Stimulated activated CD8-positive, alpha-beta memory T cell treated with anti-CD3 and anti-CD28 coated beads, Interleukin-7, amount 100 ng/mL, for 1 hour (primary cell): Measurements from ENCODE around the gene CACNA2D3.

ENCODE experiments used
- DNase-seq, 2 donors: peaks; one replicate each; pipeline ENCODE4 v3.0.0-alpha.2; 2020; ENCODE audit warnings: low read depth in 2 of 2

Gene CACNA2D3

DNA sequence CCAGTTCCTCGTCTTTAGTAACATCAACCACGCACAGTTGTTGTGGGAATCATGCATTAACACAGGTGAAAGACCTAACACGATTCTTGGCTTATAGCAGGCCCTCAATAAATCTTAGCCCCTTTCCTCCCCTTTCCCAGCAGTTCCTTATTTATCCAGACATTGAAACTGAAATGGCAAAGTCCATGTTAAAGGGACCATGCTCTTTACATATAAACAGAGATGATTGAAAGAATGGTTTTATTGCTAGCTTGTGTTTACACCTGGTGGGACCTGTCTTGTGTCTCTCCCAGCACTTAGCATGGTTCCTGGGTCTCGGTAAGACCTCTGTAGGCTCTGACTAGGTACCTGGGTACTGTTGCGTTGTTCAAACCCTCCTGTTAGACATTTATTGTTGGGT lies 553.7 kb downstream of the CACNA2D3 start:
- DNase-seq, result no peak

DNA sequence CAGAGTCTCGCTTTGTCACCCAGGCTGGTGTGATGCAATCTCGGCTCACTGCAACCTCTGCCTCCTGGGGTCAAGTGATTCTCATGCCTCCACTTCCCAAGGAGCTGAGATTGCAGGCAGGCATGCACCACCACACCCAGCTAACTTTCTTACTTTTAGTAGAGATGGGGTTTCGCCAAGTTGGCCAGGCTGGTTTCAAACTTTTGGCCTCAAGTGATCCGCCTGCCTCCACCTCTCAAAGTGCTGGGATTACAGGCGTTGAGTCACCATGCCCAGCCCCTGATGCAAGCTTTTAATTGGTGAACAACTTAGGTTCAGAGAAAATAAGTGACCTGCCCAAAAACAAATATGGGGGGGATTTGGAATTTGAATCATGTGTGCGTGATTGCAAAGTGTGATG lies 559.4 kb downstream of the CACNA2D3 start:
- no peak for DNase-seq

DNA sequence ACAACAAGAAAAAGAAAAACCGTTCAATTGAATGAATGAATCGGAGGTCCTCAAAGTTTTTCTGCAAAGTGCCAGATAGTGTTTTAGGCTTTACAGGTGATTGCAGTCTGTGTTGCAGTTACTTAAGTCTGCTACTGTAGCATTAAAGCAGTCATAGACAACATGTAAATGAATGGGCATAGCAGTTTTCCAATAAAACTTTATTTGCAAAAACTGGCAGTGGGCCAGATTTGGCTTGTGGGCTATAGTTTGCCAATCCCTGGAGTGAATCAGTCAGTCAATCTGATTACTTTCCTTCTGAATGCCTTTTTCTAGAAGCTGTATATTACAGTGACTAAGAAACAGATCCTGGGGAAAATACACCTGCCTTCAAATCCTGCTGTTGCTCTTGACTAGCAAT lies 562.9 kb downstream of the CACNA2D3 start:
- DNase-seq, result no peak

DNA sequence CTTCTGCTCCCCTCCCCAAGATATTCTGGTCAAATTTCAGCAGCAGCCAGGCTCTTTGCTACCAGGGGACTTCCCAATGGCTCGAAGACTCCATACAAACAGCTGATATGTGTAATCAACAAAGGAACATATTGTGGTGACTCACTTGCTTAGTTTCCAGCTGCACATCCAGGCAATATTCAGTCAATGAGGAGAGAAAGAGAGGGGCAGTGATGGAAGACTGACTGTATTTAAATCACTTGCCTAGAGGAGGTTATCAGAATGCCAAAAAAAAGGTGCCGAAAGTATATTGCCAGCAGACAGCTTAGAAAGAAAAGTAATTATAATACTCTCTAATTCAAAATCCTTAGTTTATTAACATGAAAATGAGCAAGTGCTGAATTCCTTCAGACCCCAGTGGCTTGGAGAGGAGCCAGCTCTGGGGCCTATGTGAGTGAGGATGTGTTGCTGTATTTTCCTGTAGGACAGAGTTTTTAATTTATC lies 569.0 kb downstream of the CACNA2D3 start:
- DNase-seq, result no peak

DNA sequence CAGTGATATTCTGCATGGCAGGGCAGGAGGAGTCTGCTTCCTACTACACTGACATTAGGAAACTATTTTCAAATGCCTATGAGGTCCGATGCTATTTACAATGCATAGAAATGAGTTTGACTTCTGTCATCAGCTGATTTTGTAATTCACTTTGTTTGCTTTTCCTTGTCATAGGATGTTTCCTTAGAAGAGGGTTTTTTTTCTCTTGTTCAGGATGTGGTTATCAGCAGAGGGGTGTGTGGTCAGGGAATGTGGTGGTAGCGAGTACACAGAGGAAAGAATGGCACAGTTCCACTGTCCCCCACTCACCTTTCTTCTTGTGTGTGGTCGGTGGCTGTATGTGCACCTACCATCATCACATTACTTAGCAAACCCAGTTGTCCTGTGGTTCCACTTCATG lies 574.0 kb downstream of the CACNA2D3 start:
- DNase-seq, result no peak

DNA sequence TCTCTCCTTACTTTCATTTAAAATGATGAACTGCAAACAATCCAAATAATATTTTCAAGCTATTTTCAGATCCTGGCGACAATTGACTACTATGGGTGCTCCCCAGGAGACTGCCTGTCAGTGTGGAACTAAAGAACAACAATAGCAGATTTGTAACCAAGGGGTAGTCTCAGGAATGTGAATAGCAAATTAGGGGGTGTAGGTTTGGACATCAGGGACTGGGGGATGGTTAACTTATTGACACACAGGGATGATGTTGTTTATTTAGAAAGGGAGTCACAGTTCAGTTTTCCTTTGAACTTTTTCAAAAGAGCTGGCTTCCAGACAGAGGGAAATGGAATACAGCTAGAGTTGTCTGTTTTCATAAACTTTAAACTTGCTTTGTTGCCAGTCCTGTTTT lies 575.7 kb downstream of the CACNA2D3 start:
- no peak for DNase-seq

DNA sequence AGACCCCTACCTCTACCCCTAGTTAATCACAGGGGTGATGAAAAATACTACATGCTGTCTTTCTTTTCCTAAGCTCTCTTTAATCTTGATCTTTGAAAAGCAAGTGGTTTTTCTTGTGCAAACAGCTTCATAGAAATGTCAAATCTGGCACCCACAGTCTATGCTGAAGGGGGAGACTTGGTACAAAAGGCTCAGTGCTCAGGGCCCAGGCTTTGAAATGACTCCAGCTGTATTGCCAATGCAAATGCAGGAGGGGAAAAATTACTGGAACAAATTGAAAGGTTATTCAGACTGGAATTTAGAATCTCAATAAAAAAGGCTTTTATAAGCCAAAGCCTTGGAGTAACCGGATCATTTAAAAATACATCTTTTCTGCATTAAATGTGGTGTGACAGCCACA lies 581.6 kb downstream of the CACNA2D3 start:
- no peak for DNase-seq

DNA sequence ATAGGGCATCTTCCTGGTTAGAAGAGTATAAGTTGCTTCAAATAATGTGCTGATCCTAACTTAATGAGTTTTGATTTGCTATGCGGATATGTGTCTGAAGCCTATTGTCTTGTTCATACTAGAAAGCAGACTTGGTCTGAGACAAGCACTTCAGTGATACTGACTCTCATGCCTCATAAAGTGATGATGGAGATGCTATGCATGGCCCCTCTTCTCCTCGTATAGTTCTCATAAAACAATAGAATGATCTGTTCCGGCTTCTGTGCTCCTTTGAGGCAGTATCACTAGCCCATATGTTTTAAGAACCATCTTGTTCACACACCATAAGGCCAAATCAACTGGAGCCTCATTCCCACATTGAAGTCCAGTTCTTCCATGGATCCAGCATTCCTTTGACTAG lies 583.4 kb downstream of the CACNA2D3 start:
- DNase-seq, result no peak

DNA sequence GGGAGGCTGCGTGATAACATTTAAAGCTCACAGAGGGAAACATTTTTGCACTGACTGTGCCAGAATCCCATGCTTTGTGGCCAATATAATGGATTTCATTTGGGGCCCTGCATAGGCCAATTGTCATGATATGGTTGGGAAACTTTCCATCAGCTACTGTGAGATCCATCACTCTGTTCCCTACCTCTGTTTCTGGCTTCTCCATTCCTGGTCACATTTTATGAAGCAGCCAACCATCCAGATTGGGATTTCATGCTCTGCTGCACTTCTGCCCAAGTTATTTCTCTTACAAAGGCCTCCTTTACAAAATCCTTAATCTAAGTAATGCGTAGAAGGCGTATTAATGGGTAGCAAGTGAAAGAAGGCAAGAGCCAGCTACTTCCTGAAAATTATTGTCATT lies 584.4 kb downstream of the CACNA2D3 start:
- DNase-seq, result no peak

DNA sequence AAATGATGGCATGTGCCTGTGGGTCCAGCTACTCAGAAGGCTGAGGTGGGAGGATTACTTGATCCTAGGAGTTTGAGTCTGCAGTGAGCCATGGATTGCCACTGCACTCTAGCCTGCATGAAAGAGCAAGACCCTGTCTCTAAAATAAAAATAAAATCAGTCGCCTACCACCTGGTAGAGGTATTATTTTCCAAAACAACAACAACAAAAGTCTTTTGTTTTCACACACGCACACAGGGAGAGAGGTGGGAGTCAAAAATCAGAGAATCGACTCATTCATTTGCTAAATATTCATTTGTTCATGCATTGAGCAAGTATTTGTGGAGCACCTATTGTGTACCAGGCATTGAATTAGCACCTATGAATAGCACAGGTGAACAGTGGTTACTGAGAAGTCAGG lies 587.4 kb downstream of the CACNA2D3 start:
- DNase-seq, result no peak

DNA sequence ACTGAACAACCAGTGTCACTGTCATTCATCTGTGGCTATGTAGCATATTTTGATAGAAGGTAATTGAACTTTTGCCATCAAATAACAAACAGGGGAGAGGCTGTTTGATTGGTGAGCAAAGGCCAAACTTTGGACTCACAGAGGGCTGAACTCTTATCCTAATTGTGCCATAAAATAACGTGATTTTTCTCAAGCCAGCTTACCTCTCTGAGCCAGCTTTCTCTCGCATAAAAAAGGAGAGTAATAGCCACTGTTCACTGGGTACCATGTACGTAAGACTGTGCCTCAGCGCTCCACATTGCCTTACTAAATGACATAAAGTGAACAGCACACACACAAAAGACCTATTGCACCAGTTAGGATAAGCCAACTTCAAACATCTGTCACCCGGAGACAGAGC lies 588.6 kb downstream of the CACNA2D3 start:
- DNase-seq, result no peak

DNA sequence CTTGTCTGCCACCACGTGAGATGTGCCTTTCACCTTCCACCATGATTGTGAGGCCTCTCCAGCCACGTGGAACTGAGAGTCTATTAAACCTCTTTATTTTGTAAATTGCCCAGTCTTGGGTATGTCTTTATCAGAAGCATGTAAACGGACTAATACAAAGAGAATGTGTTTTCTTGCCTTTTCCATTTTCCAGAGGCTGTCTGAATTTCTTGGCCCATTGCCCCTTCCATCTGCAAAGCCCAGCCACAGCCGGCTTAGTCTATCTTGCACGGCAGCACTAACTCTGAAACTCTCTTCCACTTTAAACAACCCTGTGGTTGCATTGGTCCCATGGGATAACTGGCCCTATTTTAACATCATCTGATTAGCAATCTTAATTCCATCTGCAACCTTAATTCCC lies 590.2 kb downstream of the CACNA2D3 start:
- no peak for DNase-seq

DNA sequence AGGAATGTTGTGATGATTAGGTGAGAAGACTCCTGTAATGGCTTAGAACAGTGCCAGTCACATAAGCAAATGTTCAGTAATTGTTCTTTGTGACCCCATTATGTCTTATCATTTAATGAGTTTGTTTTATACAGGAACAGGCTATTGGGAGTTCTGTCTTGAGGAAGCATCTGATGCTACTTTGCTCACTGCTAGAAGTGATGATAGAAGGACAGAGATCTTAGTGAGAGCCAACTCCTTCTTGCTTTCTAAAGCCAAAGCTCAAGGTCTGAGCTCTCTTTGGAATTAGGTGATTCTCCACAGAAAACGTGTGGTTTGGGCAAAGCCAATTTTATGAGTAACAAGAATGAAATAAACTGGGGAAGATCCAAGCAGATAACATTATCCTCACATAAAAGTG lies 590.7 kb downstream of the CACNA2D3 start:
- no peak for DNase-seq

DNA sequence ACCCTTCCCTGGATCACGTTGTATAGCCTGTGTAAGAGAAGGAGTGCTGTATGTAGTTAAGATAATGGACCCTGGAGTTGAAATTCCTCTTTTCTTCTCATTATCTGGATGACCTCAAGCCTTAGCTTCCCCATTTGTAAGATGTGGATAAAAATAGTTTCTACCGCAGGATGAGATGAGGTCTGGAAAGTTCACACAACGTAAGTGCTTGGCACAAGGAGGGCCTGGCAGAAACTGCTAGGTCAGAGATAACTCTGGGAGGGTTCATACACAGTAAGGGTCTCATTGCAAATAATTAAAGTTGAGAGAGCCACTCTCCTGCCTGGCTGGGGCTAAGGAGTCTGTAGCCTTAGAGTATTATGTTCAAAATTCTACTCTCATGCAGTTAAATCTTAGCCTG lies 591.1 kb downstream of the CACNA2D3 start:
- no peak for DNase-seq

DNA sequence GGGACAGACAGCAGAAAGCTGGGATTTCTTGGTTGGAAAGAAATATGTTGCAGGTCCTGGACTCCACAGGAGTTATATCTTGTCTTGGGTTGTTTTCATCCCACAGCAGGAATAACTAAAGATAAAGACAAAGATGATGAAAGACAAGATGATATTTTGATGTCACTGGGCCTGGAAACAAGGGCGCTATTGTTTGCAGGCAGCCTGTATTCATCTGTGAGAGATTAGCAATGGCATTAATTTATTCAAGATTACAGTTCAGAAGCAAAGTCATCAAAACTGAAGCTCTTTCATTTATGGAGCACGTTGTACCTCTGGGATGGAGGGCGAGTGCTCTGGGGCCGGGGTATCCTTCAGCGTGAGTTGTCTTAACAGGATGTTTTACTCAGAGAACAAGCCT lies 591.7 kb downstream of the CACNA2D3 start:
- DNase-seq, result no peak

DNA sequence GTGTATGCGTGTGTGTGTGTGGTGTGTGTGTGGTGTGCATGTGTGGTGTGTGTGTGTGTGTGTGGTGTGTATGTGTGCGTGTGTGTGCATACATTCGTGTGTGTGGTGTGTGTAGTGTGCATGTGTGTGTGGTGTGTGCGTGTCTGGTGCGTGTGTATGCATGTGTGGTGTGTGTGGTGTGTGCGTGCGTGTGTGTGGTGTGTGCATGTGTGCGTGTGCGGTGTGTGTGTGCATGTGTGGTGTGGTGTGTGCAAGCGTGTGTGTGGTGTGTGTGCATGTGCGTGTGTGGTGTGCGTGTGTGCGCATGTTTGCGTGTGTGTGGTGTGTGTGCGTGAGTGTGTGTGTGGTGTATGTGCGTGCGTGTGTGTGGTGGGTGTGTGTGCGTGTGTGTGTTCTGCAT lies 595.2 kb downstream of the CACNA2D3 start:
- DNase-seq, result no peak

DNA sequence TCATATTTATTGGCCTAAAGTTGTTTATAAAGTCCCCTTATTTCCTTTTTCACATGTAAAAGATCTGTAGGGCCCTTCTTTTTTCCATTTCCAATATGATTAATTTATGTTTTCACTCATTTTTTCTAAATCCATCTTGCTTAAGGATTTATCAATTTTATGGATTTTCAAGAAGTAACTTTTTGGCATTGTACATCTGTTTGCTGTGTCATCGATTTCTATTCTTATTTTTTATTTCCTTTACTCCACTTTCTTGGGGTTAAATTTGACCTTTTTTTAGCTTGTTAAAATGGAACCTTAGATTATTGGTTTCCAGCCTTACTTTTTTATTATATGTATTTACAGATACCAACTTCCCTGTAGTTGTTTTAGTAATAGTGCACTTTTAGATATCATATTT lies 597.6 kb downstream of the CACNA2D3 start:
- no peak for DNase-seq

DNA sequence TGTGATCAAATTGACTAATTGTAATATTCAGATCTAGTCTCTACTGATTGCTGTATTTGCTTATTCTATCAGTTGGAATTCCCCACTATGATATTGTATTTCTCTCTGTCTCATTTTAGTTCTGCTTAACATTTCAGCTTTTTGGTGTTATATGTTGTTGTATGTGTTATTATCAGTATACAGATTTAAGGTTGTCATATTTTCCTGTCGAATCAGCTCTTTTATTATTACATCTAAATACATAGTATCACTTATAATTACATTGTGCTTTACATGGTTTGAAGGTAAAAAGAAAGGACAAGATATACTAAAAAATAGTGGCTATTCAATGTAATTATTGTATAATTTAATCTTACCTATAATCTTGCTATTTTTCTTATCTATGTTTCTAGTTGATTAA lies 598.3 kb downstream of the CACNA2D3 start:
- DNase-seq, result no peak

DNA sequence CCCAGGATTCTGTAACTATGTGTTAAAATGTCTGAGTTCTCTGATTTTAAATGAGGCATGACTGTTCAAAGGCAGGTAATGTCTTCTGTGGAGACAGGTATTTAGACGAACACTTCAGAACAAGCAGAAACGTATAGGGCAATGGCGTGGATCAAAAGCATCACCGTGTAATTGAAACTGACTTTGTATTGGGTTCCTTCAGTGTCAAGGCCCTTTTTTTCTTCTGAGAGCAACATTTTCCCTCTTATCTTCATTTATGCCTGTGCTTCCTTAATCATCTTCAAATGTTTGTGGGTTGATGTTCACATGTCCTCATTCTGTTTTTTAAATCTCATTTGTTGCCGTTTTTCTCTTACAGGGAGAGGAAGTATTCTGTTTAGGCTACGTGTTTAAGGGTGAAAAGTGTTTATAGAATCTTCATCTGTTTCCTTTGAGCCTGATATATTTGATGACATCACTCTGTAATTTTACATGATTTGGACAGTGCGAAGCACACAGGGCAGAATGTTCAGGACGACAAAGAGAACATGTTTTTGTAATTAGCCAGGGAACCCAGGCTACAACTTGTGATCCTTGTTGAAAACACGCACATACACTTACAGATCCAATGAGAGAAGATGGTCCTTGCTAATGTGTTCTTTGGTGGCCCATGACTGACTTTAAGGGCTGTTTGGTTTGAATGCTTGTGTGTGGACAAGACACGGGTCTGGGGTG lies 609.5 kb downstream of the CACNA2D3 start:
- DNase-seq, result no peak

DNA sequence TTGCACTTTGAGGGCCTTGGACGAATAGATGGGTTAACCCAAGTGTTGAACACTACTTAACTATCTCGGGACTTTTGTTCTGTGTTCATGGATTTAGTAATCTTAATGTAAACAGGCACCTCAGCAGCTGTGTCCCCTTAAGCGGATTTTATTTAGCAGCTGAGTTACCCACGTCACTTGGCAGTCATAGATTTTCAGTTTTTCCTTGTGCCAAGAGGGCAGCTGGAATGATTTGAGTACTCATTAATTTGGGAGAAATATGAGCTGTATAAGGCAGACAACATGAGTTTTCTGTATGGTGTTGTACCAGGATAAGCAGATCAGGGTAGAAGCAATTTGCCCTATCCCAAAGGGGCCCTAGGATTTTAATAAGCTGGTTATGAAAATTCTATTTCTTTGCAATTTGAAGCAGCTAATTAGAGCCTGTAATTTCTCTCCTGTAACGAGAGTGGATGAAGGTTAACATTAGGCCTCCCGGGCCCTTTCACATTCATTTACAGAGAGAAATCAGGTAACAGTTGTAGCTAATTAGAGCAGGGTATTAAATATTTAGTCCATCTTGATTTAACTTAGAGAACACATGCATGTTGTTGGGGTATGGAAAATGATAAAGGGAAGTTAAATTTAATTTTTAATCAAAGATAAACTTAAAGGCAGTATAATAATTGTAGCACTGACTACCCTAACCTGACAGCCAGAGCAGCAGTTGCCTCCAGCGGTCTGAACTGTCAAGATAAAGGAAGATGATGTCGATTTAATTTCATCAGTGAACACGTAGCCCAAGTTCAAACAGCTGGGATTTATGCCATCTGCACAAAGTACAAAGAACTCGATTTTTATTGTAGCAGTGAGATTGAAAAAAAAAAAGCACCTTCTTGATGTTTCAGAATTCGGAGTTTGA lies 611.0 kb downstream of the CACNA2D3 start:
- DNase-seq, result no peak

DNA sequence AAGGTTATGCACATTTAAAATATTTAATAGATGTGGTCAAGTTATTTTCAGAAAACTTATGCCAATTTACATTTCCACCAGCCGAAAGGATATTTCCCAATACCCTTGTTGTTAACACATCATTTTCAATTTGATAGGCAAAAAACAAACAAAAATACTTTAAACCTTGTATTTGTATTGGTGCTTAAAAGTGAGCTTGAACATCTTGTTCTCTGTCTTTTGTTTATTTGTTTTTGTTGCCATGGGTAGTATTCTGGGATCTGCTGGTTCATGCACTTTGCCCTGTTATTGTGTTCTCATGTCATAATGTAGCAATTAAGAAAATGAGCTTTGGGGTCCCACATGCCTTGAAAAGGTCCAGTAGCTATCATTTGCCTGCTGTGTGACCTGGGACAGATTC lies 614.1 kb downstream of the CACNA2D3 start:
- DNase-seq, result no peak

DNA sequence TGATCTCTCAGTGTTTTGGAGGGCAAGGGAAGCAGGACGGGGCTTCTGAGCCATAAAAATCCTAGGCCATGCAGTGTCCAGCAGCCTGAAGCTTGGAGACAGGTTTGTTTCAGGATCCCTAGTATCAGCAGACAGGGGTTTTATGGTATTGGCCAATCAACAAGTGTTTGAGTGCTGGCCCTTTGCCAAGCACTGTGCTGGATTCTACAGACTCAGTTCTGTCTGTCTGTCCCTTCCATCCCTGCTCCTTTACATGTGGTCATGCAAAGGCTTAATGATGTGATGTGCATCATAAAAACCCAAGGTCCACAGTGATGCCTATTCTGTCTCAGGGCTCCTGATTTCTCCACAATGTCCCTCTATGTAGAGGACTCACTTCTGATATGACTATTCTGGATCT lies 621.4 kb downstream of the CACNA2D3 start:
- no peak for DNase-seq

DNA sequence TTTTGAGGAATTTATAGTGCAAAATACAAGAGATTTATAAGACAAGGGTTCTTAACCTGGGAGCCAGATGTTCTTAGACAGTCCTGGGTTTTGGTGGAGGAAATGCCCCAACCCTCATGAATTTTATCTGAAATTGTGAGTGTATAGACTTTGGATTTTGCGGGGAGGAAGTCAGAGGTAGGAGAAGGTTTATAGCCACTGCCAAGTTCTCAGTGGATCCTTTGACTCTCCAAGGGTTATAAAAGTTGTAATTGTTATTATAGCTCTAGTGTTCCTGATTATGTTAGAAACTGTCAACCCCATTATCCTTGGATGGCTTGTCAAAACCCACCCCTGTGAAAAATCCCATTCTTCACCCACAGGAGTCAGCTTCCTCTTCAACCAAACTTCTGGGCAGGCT lies 621.9 kb downstream of the CACNA2D3 start:
- no peak for DNase-seq
